Kidney capillary endothelial cell (primary cell): ENCODE measurements around the gene WT1.

Source experiments
- DNase-seq: peaks from one replicate; pipeline ENCODE4 v3.0.0-alpha.2; 2018; ENCODE audit warnings: low spot score

WT1 gene

GRCh38 chr11:32438346-32438865 is 3.1 kb upstream of the WT1 start:
- no peak for DNase-seq

- DNase-seq: no peak
Measured at GRCh38 chr11:32437495-32438345, 2.4 kb upstream of the WT1 start.

GRCh38 chr11:32436751-32437494 is 1.6 kb upstream of the WT1 start:
- no peak for DNase-seq

GRCh38 chr11:32435942-32436750 is 807 bp upstream of the WT1 start:
- no peak for DNase-seq

- DNase-seq: no peak
Measured at GRCh38 chr11:32435152-32435480, 223 bp downstream of the WT1 start.

GRCh38 chr11:32434356-32435151 is 785 bp downstream of the WT1 start:
- no peak for DNase-seq

GRCh38 chr11:32433914-32434355 is 1.4 kb downstream of the WT1 start:
- DNase-seq: no peak

GRCh38 chr11:32433101-32433913 is 2.0 kb downstream of the WT1 start:
- DNase-seq: no peak

- no peak for DNase-seq
Measured at GRCh38 chr11:32432565-32432964, 2.8 kb downstream of the WT1 start.

GRCh38 chr11:32430568-32431381 is 4.6 kb downstream of the WT1 start:
- DNase-seq: no peak

GRCh38 chr11:32429477-32429876 is 5.9 kb downstream of the WT1 start:
- no peak for DNase-seq

- DNase-seq: no peak
Measured at GRCh38 chr11:32428665-32429303, 6.6 kb downstream of the WT1 start.

- DNase-seq: no peak
Measured at GRCh38 chr11:32427935-32428664, 7.2 kb downstream of the WT1 start.

GRCh38 chr11:32427616-32427934 is 7.8 kb downstream of the WT1 start:
- no peak for DNase-seq

- no peak for DNase-seq
Measured at GRCh38 chr11:32426819-32427615, 8.3 kb downstream of the WT1 start.

GRCh38 chr11:32426192-32426591 is 9.1 kb downstream of the WT1 start:
- DNase-seq: no peak

GRCh38 chr11:32425761-32426160 is 9.6 kb downstream of the WT1 start:
- DNase-seq: no peak

- DNase-seq: no peak
Measured at GRCh38 chr11:32422545-32422944, 12.8 kb downstream of the WT1 start.
